Measurements from ENCODE around the gene ANKH. TPM values are rescaled to one million over a fixed set of nuclear protein-coding genes. Genes with fewer than 3 reads are reported as not detected.

Gene ANKH
- total and polyA plus RNA-seq, 10 of the 15 experiments (the other 5 are each of a cell fraction or from before 2014, with no cell fraction given), result 2.1 to 43.9 (median 14.4) TPM

GRCh38 chr5:14777932-14778791 is 93.4 kb downstream of the ANKH start:
- intact Hi-C loops (cut with micrococcal nuclease; ENCODE audit: unreplicated experiment), result no loop called here
- H4K20me1 ChIP-seq (ENCODE audit: control insufficient read depth, insufficient read depth), result no peaks in the 10 kb centered on the region
- no peaks in the 10 kb centered on the region for H3K9me3 ChIP-seq (replicated peaks; ENCODE audit: control insufficient read depth, insufficient read depth, low read length)
- TF ChIP-seq, protein P1, sequence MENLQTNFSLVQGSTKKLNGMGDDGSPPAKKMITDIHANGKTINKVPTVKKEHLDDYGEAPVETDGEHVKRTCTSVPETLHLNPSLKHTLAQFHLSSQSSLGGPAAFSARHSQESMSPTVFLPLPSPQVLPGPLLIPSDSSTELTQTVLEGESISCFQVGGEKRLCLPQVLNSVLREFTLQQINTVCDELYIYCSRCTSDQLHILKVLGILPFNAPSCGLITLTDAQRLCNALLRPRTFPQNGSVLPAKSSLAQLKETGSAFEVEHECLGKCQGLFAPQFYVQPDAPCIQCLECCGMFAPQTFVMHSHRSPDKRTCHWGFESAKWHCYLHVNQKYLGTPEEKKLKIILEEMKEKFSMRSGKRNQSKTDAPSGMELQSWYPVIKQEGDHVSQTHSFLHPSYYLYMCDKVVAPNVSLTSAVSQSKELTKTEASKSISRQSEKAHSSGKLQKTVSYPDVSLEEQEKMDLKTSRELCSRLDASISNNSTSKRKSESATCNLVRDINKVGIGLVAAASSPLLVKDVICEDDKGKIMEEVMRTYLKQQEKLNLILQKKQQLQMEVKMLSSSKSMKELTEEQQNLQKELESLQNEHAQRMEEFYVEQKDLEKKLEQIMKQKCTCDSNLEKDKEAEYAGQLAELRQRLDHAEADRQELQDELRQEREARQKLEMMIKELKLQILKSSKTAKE (IDR thresholded peaks at IDR 0.05; ENCODE audit: low read depth, poor library complexity, severe bottlenecking), result no peak
- TF ChIP-seq CBX5 (IDR thresholded peaks at IDR 0.05; ENCODE audit: low read depth) (no peak), SUZ12 (IDR thresholded peaks at IDR 0.05; ENCODE audit: unreplicated experiment) (no peak), EZH2 (IDR thresholded peaks at IDR 0.05; ENCODE audit: borderline replicate concordance, control insufficient read depth, low read depth, low read length) (no peak), RELA (IDR thresholded peaks at IDR 0.05; ENCODE audit: borderline replicate concordance, partially characterized antibody) (no peak), PBX3 (IDR thresholded peaks at IDR 0.05; ENCODE audit: insufficient replicate concordance, low read depth, low read length) (no peak), ATF2 (IDR thresholded peaks at IDR 0.05; ENCODE audit: low read length) (no peak), CHD4 (IDR thresholded peaks at IDR 0.05) (no peak)
- TF ChIP-seq, protein P2, sequence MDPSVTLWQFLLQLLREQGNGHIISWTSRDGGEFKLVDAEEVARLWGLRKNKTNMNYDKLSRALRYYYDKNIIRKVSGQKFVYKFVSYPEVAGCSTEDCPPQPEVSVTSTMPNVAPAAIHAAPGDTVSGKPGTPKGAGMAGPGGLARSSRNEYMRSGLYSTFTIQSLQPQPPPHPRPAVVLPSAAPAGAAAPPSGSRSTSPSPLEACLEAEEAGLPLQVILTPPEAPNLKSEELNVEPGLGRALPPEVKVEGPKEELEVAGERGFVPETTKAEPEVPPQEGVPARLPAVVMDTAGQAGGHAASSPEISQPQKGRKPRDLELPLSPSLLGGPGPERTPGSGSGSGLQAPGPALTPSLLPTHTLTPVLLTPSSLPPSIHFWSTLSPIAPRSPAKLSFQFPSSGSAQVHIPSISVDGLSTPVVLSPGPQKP (IDR thresholded peaks at IDR 0.05; ENCODE audit: low read depth, low read length), result no peak
- TF ChIP-seq, protein P3, sequence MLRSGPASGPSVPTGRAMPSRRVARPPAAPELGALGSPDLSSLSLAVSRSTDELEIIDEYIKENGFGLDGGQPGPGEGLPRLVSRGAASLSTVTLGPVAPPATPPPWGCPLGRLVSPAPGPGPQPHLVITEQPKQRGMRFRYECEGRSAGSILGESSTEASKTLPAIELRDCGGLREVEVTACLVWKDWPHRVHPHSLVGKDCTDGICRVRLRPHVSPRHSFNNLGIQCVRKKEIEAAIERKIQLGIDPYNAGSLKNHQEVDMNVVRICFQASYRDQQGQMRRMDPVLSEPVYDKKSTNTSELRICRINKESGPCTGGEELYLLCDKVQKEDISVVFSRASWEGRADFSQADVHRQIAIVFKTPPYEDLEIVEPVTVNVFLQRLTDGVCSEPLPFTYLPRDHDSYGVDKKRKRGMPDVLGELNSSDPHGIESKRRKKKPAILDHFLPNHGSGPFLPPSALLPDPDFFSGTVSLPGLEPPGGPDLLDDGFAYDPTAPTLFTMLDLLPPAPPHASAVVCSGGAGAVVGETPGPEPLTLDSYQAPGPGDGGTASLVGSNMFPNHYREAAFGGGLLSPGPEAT (IDR thresholded peaks at IDR 0.05; ENCODE audit: low read depth), result no peak
- H3K9ac ChIP-seq (ENCODE audit: control insufficient read depth, insufficient read depth, low read length), result no peak overlapping the region
- no peak for DNase-seq (ENCODE audit: low read depth, low spot score)
- in situ Hi-C loops (cut with MboI), result no loop called here
- RAD21 ChIA-PET (ENCODE audit: unreplicated experiment), result no interaction called here
- H3K4me3 ChIP-seq, result no peak overlapping the region
- H3K79me2 ChIP-seq (ENCODE audit: control insufficient read depth, insufficient read depth, low read length), result no peaks in the 10 kb centered on the region
- CTCF ChIA-PET, result interaction anchor here (1.1 kb wide), 2 partner anchors 9 to 47 kb away, joined by 3 read pairs; no protein-coding TSS in a partner anchor
- no peak for ATAC-seq
- FAIRE-seq, result no peak
- BruUV-seq (replicated peaks), result no TSS peak
- no peaks in the 10 kb centered on the region for H3K36me3 ChIP-seq (ENCODE audit: control insufficient read depth in 2 of 2, insufficient read depth in 2 of 2, low read length in 1 of 2)
- SMC1A ChIA-PET (ENCODE audit: uncharacterized antibody, unreplicated experiment), result interaction anchor here (0.7 kb wide), 1 partner anchor 10 kb away, joined by 3 read pairs; no protein-coding TSS in a partner anchor
- POLR2A ChIA-PET, result interaction anchor here (1.1 kb wide), 1 partner anchor 9 kb away, joined by 3 read pairs; no protein-coding TSS in a partner anchor
- 89% methylated on average over 11 of the region's 11 CpGs for WGBS (ENCODE audit: insufficient coverage, insufficient replicate concordance, low lambda C conversion rate, missing lambda C conversion rate)
- no peak overlapping the region for H2AFZ ChIP-seq (ENCODE audit: control insufficient read depth, low read depth, low read length)
- H3K4me1 ChIP-seq (ENCODE audit: control insufficient read depth, insufficient read depth, low read length), result peaks cover 5% of the 10 kb centered on the region
- H3K27me3 ChIP-seq (replicated peaks in 1 of 2; ENCODE audit: control insufficient read depth in 2 of 2, insufficient read depth in 2 of 2, low read length in 1 of 2), result no peaks in the 10 kb centered on the region
- H3K27ac ChIP-seq (ENCODE audit: control insufficient read depth, insufficient read depth), result no peak overlapping the region
- no peak overlapping the region for H3K4me2 ChIP-seq (ENCODE audit: control insufficient read depth, insufficient read depth)

Measured in GM12878 (cell line).